ENCODE results near the gene USP19. TPM values are rescaled to one million over a fixed set of nuclear protein-coding genes. Genes with fewer than 3 reads are reported as not detected.
A peak's percentile ranks its signal among the peaks of the same experiment; 100 is the strongest.

USP19 gene
- total RNA-seq, 1 experiment from 2014 or later: 73.3 TPM

DNA sequence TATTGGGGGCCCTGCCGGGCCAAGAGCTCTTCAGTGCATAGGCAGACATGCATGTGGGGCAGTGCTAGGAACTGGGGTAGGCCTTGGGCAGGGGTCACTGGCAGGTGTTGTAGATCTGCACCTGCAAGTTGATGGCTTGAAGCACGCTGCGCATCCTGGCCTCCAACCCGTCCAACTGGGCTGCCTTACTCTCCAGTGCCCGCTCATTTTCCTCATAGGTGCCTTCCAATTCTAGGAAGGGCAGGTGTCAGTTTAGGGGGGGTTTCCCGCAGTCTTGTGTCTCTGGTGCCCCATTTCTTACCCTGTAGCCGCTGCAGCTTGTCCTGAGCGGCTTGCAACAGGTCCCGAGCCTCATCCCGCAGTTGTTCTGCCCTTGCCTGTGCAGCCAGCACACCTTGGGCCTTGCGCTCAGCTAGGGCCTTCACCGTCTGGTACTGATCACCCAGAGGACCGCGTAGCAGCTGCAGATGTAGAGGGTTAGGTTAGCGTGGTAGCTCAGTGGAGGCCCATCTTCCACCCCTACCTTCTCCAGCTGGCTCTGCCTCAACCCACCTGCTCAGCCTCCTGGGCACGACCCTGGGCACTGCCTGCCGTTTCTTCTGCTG lies 611 bp upstream of the USP19 start:
- TF ChIP-seq, protein P1, sequence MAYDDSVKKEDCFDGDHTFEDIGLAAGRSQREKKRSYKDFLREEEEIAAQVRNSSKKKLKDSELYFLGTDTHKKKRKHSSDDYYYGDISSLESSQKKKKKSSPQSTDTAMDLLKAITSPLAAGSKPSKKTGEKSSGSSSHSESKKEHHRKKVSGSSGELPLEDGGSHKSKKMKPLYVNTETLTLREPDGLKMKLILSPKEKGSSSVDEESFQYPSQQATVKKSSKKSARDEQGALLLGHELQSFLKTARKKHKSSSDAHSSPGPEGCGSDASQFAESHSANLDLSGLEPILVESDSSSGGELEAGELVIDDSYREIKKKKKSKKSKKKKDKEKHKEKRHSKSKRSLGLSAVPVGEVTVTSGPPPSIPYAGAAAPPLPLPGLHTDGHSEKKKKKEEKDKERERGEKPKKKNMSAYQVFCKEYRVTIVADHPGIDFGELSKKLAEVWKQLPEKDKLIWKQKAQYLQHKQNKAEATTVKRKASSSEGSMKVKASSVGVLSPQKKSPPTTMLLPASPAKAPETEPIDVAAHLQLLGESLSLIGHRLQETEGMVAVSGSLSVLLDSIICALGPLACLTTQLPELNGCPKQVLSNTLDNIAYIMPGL (CRISPR knock-in tag; IDR thresholded peaks at IDR 0.05): no peak
- TF ChIP-seq GRHL2 (CRISPR knock-in tag; IDR thresholded peaks at IDR 0.05; ENCODE audit: insufficient replicate concordance, severe bottlenecking) (no peak), PRRX2 (CRISPR knock-in tag; IDR thresholded peaks at IDR 0.05) (no peak), ZSCAN18 (CRISPR knock-in tag; IDR thresholded peaks at IDR 0.05) (no peak), MYBL2 (CRISPR knock-in tag; IDR thresholded peaks at IDR 0.05) (no peak; the same call in 1 of the 2 replicates), SP1 (CRISPR knock-in tag; conservative IDR thresholded peaks at IDR 0.05) (no peak), ZNF416 (CRISPR knock-in tag; IDR thresholded peaks at IDR 0.05) (no peak), HMGA2 (CRISPR knock-in tag; IDR thresholded peaks at IDR 0.05) (no peak), E2F4 (CRISPR knock-in tag; IDR thresholded peaks at IDR 0.05; ENCODE audit: borderline replicate concordance, low read depth) (no peak), TP53 (CRISPR knock-in tag; IDR thresholded peaks at IDR 0.05) (no peak), EMX1 (CRISPR knock-in tag; IDR thresholded peaks at IDR 0.05) (no peak), TCF7 (CRISPR knock-in tag; IDR thresholded peaks at IDR 0.05; ENCODE audit: low read depth) (no peak), CBFB (CRISPR knock-in tag; IDR thresholded peaks at IDR 0.05; ENCODE audit: low read depth) (no peak), ZNF121 (CRISPR knock-in tag; IDR thresholded peaks at IDR 0.05) (no peak), ATF6 (CRISPR knock-in tag; IDR thresholded peaks at IDR 0.05) (no peak), TEAD4 (CRISPR knock-in tag; IDR thresholded peaks at IDR 0.05) (no peak)
- TF ChIP-seq, protein P2, sequence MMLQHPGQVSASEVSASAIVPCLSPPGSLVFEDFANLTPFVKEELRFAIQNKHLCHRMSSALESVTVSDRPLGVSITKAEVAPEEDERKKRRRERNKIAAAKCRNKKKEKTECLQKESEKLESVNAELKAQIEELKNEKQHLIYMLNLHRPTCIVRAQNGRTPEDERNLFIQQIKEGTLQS (CRISPR knock-in tag; conservative IDR thresholded peaks at IDR 0.05): no peak
- TF ChIP-seq, protein P3, sequence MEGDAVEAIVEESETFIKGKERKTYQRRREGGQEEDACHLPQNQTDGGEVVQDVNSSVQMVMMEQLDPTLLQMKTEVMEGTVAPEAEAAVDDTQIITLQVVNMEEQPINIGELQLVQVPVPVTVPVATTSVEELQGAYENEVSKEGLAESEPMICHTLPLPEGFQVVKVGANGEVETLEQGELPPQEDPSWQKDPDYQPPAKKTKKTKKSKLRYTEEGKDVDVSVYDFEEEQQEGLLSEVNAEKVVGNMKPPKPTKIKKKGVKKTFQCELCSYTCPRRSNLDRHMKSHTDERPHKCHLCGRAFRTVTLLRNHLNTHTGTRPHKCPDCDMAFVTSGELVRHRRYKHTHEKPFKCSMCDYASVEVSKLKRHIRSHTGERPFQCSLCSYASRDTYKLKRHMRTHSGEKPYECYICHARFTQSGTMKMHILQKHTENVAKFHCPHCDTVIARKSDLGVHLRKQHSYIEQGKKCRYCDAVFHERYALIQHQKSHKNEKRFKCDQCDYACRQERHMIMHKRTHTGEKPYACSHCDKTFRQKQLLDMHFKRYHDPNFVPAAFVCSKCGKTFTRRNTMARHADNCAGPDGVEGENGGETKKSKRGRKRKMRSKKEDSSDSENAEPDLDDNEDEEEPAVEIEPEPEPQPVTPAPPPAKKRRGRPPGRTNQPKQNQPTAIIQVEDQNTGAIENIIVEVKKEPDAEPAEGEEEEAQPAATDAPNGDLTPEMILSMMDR (IDR thresholded peaks at IDR 0.05): no peak
- TF ChIP-seq, protein P4, sequence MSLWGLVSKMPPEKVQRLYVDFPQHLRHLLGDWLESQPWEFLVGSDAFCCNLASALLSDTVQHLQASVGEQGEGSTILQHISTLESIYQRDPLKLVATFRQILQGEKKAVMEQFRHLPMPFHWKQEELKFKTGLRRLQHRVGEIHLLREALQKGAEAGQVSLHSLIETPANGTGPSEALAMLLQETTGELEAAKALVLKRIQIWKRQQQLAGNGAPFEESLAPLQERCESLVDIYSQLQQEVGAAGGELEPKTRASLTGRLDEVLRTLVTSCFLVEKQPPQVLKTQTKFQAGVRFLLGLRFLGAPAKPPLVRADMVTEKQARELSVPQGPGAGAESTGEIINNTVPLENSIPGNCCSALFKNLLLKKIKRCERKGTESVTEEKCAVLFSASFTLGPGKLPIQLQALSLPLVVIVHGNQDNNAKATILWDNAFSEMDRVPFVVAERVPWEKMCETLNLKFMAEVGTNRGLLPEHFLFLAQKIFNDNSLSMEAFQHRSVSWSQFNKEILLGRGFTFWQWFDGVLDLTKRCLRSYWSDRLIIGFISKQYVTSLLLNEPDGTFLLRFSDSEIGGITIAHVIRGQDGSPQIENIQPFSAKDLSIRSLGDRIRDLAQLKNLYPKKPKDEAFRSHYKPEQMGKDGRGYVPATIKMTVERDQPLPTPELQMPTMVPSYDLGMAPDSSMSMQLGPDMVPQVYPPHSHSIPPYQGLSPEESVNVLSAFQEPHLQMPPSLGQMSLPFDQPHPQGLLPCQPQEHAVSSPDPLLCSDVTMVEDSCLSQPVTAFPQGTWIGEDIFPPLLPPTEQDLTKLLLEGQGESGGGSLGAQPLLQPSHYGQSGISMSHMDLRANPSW (CRISPR knock-in tag; conservative IDR thresholded peaks at IDR 0.05; ENCODE audit: low read depth): no peak
- Mint-ChIP-seq H3K4me3 (peak overlapping the region; percentile 82), H3K9me3 (no peaks in the 10 kb centered on the region), H3K4me1 (peaks cover 4% of the 10 kb centered on the region), H3K27ac (peak overlapping the region; percentile 87), H3K27me3 (ENCODE audit: low read depth) (no peaks in the 10 kb centered on the region), H3K36me3 (peaks cover 23% of the 10 kb centered on the region)
- ChIA-PET POLR2A (interaction anchor here (0.8 to 2.7 kb wide), 7 partner anchors 11 to 458 kb away, joined by 3 to 20 read pairs (median 5); partner anchors contain the start of genes LAMB2, NDUFAF3, QRICH1 and USP4), CTCF (interaction anchor here (0.8 to 2.6 kb wide), 9 partner anchors 10 to 219 kb away, joined by 4 to 19 read pairs (median 7); partner anchors contain the start of genes KLHDC8B, LAMB2, NDUFAF3 and QRICH1)
- peak; percentile 43 for ATAC-seq
- no peak for DNase-seq (ENCODE audit: low spot score)
